GM18511 (cell line): Measurements from ENCODE around the gene YWHAB.
"Not testable (repeated sequence)": the region's sequence is repeated elsewhere in the genome, so short reads cannot be mapped to it uniquely, and the experiment has no call there.

Experiments used
- ATAC-seq: cut with Tn5 transposase; IDR thresholded peaks from one replicate; pipeline ENCODE4 v1.9.1; 2021; ENCODE audit warnings: mild to moderate bottlenecking, moderate library complexity; ENCODE audit not compliant: unreplicated experiment

Gene YWHAB

GRCh38 chr20:44885392-44886265 lies at the start of gene YWHAB:
YWHAB (plus strand) TSS chr20:44885705; CDS start chr20:44901534, 15,829 bp downstream.
- ATAC-seq: peak; percentile 95

- no peak for ATAC-seq
Observed at GRCh38 chr20:44836601-44837120, 48.8 kb upstream of the YWHAB start.

GRCh38 chr20:44837946-44838345 lies 47.6 kb upstream of the YWHAB start:
- no peak for ATAC-seq

GRCh38 chr20:44838521-44838920 lies 47.0 kb upstream of the YWHAB start:
- ATAC-seq: no peak

- no peak for ATAC-seq
Observed at GRCh38 chr20:44839481-44839880, 46.0 kb upstream of the YWHAB start.

GRCh38 chr20:44840826-44841225 lies 44.7 kb upstream of the YWHAB start:
- no peak for ATAC-seq

GRCh38 chr20:44841955-44842354 lies 43.5 kb upstream of the YWHAB start:
- no peak for ATAC-seq

GRCh38 chr20:44843876-44844275 lies 41.6 kb upstream of the YWHAB start:
- no peak for ATAC-seq

- no peak for ATAC-seq
Observed at GRCh38 chr20:44848254-44849015, 37.1 kb upstream of the YWHAB start.

- ATAC-seq: no peak
Observed at GRCh38 chr20:44849703-44850102, 35.8 kb upstream of the YWHAB start.

- ATAC-seq: no peak
Observed at GRCh38 chr20:44850272-44850671, 35.2 kb upstream of the YWHAB start.

GRCh38 chr20:44850837-44851236 lies 34.7 kb upstream of the YWHAB start:
- no peak for ATAC-seq

- no peak for ATAC-seq
Observed at GRCh38 chr20:44851545-44851944, 34.0 kb upstream of the YWHAB start.

- no peak for ATAC-seq
Observed at GRCh38 chr20:44856442-44856841, 29.1 kb upstream of the YWHAB start.

GRCh38 chr20:44856856-44857448 lies 28.6 kb upstream of the YWHAB start:
- no peak for ATAC-seq

- no peak for ATAC-seq
Observed at GRCh38 chr20:44858606-44859360, 26.7 kb upstream of the YWHAB start.

GRCh38 chr20:44861531-44862006 lies 23.9 kb upstream of the YWHAB start:
- ATAC-seq: no peak

GRCh38 chr20:44862286-44862685 lies 23.2 kb upstream of the YWHAB start:
- ATAC-seq: no peak

GRCh38 chr20:44863365-44864084 lies 22.0 kb upstream of the YWHAB start:
- not testable (repeated sequence) for ATAC-seq

- not testable (repeated sequence) for ATAC-seq
Observed at GRCh38 chr20:44864493-44864892, 21.0 kb upstream of the YWHAB start.
